ENCODE results near the gene EIF4E3. TPM values are rescaled to one million over a fixed set of nuclear protein-coding genes. Genes with fewer than 3 reads are reported as not detected.
A peak's percentile ranks its signal among the peaks of the same experiment; 100 is the strongest.

The EIF4E3 gene
- polyA plus RNA-seq, 1 donor from 2014 or later = 11.4 TPM

- Histone ChIP-seq H3K79me2 (replicated peaks; ENCODE audit: insufficient read depth, low read length) (no peaks in the 10 kb centered on the region), H3K9me2 (ENCODE audit: insufficient read depth, low read length) (no peaks in the 10 kb centered on the region), H3K9me3 (ENCODE audit: low read length) (no peaks in the 10 kb centered on the region), H4K20me1 (ENCODE audit: insufficient read depth) (no peaks in the 10 kb centered on the region), H3K27me3 (ENCODE audit: insufficient read depth, low read depth, low read length) (no peaks in the 10 kb centered on the region), H3K4me2 (ENCODE audit: low read length) (no peak overlapping the region), H3K9ac (ENCODE audit: low read length) (no peak overlapping the region), H3K4me3 (ENCODE audit: low read length) (no peak overlapping the region), H2AFZ (ENCODE audit: low read depth, low read length) (no peak overlapping the region), H3F3A (ENCODE audit: insufficient read depth, low read length, poor library complexity, severe bottlenecking) (no peaks in the 10 kb centered on the region), H3K27ac (ENCODE audit: low read length) (no peak overlapping the region), H3K36me3 (ENCODE audit: insufficient read depth, low read length) (no peaks in the 10 kb centered on the region)
- no peak for TF ChIP-seq POLR2AphosphoS5 (IDR thresholded peaks at IDR 0.05)
- peak; percentile 92 for TF ChIP-seq RAD21 (conservative IDR thresholded peaks at IDR 0.05)
- no peak for TF ChIP-seq MXI1 (conservative IDR thresholded peaks at IDR 0.05; ENCODE audit: poor library complexity, severe bottlenecking)
- TF ChIP-seq CTCF (IDR thresholded peaks at IDR 0.05; ENCODE audit: poor library complexity, severe bottlenecking) = peak; percentile 90
- TF ChIP-seq EP300 (conservative IDR thresholded peaks at IDR 0.05; ENCODE audit: poor library complexity, severe bottlenecking) = no peak
- TF ChIP-seq SMC3 (conservative IDR thresholded peaks at IDR 0.05; ENCODE audit: poor library complexity) = peak; percentile 92
These were observed 14.2 kb downstream of the EIF4E3 start for GRCh38 chr3:71710906-71711494.

- no peaks in the 10 kb centered on the region for H3K27me3 ChIP-seq (ENCODE audit: insufficient read depth, low read depth, low read length)
- H3K4me2 ChIP-seq (ENCODE audit: low read length) = no peak overlapping the region
- H3K9ac ChIP-seq (ENCODE audit: low read length) = no peak overlapping the region
- no peaks in the 10 kb centered on the region for H3K79me2 ChIP-seq (replicated peaks; ENCODE audit: insufficient read depth, low read length)
- no peak overlapping the region for H3K27ac ChIP-seq (ENCODE audit: low read length)
- no peak for TF ChIP-seq EZH2 (IDR thresholded peaks at IDR 0.05; ENCODE audit: borderline replicate concordance, insufficient read depth, low read length, poor library complexity, severe bottlenecking)
- TF ChIP-seq RAD21 (conservative IDR thresholded peaks at IDR 0.05) = no peak
- TF ChIP-seq TAF1 (IDR thresholded peaks at IDR 0.05; ENCODE audit: low read depth) = no peak
- no peak for TF ChIP-seq CTCF (IDR thresholded peaks at IDR 0.05; ENCODE audit: poor library complexity, severe bottlenecking)
- TF ChIP-seq EP300 (conservative IDR thresholded peaks at IDR 0.05; ENCODE audit: poor library complexity, severe bottlenecking) = no peak
- TF ChIP-seq REST (IDR thresholded peaks at IDR 0.05; ENCODE audit: borderline replicate concordance) = no peak
- TF ChIP-seq POLR2AphosphoS5 (IDR thresholded peaks at IDR 0.05) = no peak
- no peak for TF ChIP-seq MXI1 (conservative IDR thresholded peaks at IDR 0.05; ENCODE audit: poor library complexity, severe bottlenecking)
- TF ChIP-seq SMC3 (conservative IDR thresholded peaks at IDR 0.05; ENCODE audit: poor library complexity) = no peak
- H3K36me3 ChIP-seq (ENCODE audit: insufficient read depth, low read length) = no peaks in the 10 kb centered on the region
- H3K9me2 ChIP-seq (ENCODE audit: insufficient read depth, low read length) = no peaks in the 10 kb centered on the region
- no peaks in the 10 kb centered on the region for H3F3A ChIP-seq (ENCODE audit: insufficient read depth, low read length, poor library complexity, severe bottlenecking)
- no peak overlapping the region for H3K4me3 ChIP-seq (ENCODE audit: low read length)
- no peaks in the 10 kb centered on the region for H4K20me1 ChIP-seq (ENCODE audit: insufficient read depth)
- H2AFZ ChIP-seq (ENCODE audit: low read depth, low read length) = no peak overlapping the region
- H3K9me3 ChIP-seq (ENCODE audit: low read length) = no peaks in the 10 kb centered on the region
These were observed 15.2 kb downstream of the EIF4E3 start for GRCh38 chr3:71709908-71710511.

Data from neural cell (in vitro differentiated cells).